ENCODE measurements around the gene SLC48A1.
A peak's percentile ranks its signal among the peaks of the same experiment; 100 is the strongest.

Gene SLC48A1

DNA sequence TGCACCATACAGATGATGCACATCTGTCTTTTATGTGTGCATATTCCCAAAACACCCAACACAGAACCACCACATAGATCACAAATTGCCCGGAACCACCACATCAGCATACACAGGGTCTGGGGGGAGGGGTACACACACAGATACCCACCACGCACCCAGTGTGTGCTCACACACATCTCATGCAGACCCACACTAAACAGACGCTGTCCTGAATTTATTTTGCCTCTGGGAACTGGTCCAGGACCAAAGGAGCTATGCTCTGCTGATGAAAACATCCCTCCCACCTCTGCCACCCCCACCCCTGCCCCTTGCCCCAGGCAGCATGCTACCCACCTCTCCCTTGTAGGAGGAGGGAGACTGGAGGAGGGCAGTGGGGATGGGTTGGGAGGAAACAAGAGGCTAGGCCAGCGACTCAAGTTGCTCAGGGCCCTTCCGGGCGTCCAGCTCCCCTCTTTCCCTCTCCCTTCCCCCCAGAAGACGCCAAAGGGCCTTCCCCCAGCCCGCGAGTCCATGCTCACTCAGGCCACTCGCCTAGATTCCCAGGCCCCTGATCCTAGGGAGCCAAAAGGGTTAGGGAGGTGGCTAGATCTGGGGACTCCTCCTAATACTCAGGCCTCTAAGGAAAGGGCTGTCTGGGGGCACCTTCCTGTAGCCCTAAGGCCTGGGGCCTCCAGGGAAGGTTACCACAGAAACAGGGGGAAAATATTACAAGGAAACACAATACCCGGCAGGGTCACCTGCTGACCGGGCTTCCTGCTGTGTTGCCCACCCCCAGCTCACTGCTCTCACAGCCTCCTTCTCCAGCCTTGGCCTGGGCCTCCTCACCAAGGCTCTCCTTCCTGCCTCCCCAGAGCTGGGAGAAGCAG, 43.6 kb downstream of the SLC48A1 start:
- Histone ChIP-seq H3K4me1 (peaks cover 33% of the 10 kb centered on the region), H3K4me3 (ENCODE audit: low read depth, low read length) (no peak overlapping the region; the same call in 1 of the 2 replicates), H3K27me3 (no peaks in the 10 kb centered on the region), H3K36me3 (no peaks in the 10 kb centered on the region), H3K9me3 (no peaks in the 10 kb centered on the region)
- peak; percentile 44 for DNase-seq
- TF ChIP-seq, protein P1, sequence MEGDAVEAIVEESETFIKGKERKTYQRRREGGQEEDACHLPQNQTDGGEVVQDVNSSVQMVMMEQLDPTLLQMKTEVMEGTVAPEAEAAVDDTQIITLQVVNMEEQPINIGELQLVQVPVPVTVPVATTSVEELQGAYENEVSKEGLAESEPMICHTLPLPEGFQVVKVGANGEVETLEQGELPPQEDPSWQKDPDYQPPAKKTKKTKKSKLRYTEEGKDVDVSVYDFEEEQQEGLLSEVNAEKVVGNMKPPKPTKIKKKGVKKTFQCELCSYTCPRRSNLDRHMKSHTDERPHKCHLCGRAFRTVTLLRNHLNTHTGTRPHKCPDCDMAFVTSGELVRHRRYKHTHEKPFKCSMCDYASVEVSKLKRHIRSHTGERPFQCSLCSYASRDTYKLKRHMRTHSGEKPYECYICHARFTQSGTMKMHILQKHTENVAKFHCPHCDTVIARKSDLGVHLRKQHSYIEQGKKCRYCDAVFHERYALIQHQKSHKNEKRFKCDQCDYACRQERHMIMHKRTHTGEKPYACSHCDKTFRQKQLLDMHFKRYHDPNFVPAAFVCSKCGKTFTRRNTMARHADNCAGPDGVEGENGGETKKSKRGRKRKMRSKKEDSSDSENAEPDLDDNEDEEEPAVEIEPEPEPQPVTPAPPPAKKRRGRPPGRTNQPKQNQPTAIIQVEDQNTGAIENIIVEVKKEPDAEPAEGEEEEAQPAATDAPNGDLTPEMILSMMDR (IDR thresholded peaks at IDR 0.05; ENCODE audit: low read depth, low read length), result no peak

DNA sequence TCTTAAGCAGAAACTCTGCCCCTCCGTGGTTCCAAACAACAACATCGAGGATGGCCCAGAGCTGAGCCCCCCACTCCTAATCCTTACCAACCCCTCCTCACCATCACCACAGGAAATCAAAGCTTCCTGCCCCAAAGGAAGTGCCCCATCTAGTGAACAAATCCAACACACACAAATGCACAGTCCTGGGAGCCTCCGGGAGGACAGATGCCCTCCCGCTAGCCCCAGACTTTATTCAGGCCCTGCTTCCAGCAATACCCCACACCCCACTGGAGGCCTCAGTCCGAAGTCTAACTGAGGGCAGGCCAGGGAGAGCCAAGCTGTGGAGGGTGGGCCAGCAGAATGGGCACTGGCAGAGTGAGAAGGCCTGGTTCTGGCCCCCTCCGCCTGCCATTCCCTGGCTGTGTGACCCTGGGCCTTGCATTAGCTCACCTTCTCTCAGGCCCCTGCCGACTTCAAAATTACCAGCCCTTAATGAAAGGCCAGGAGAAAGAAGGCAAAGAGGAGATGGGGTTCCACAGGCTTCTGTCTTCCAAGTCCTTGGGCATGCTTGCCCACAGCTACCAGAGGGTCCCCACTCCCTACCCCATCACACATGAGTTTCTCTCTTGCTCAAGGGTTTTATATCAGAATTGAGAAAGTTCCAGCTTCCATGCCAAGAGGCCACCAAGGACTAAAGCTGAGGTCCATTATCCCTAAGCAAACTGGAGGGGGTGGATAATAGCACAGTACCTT, 44.4 kb downstream of the SLC48A1 start:
- H3K9me3 ChIP-seq, result no peaks in the 10 kb centered on the region
- no peaks in the 10 kb centered on the region for H3K36me3 ChIP-seq
- no peaks in the 10 kb centered on the region for H3K27me3 ChIP-seq
- DNase-seq, result no peak
- TF ChIP-seq, protein P1 (IDR thresholded peaks at IDR 0.05; ENCODE audit: low read depth, low read length), result peak; percentile 32
- peaks cover 25% of the 10 kb centered on the region for H3K4me1 ChIP-seq
- H3K4me3 ChIP-seq (ENCODE audit: low read depth, low read length), result no peak overlapping the region; the same call in 1 of the 2 replicates

DNA sequence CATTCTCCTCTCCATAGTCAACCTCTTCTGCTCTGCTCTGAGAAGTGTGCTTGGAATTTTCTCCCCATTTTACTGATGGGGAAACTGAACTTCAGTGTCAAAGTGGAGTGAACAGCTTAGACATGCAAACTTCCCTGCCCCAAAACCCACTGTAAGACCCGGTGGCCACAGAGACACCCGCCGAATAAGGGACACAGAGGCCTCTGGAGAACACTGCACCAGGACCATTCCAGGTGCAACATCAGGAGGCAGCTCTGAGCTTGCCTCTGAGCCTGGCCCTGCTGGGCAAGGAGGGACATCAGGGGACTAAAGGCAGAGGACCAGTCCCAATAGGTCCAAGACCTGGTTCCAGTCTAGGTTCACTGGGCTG, 45.0 kb downstream of the SLC48A1 start:
- TF ChIP-seq, protein P1 (IDR thresholded peaks at IDR 0.05; ENCODE audit: low read depth, low read length), result 0 out of 2 replicates have a peak, but pooled peaks have one; percentile 16
- H3K27me3 ChIP-seq, result no peaks in the 10 kb centered on the region
- H3K9me3 ChIP-seq, result no peaks in the 10 kb centered on the region
- DNase-seq, result no peak
- no peaks in the 10 kb centered on the region for H3K36me3 ChIP-seq
- H3K4me1 ChIP-seq, result peaks cover 21% of the 10 kb centered on the region
- H3K4me3 ChIP-seq (ENCODE audit: low read depth, low read length), result no peak overlapping the region; the same call in 1 of the 2 replicates

DNA sequence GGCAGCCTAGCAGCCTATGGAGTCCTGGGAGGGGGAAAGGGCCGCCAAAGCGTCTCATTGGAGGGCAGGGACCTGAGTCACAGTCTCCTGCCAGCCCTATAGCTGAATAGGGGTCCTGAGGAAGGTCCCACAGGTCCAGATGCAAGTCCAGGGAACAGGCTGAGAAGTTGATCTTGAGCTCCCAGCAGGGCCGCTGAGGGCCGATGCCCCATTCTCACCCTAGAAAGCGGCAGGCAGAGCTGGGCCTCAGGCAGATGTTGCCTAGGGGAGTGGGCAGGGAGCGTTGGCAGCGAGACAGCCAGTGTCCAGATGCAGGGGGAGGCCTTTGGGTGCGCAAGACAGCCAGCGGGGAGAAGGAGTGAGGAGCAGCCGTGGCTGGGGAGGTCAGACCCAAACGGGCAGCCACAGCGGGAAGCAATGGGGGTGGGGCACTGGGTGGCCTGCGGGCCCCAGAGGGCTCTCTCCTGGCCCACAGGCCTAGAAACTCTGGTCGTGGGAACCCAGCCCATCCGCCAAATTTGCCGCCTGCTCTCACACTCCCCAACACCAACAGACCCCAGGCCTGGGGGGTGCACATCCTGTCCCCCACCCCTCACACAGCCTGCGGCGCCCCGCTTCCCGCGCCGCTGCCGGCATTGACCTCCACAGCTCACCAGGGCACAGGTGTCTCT, 45.6 kb downstream of the SLC48A1 start:
- H3K27me3 ChIP-seq, result no peaks in the 10 kb centered on the region
- DNase-seq, result peak; percentile 39
- TF ChIP-seq, protein P1 (IDR thresholded peaks at IDR 0.05; ENCODE audit: low read depth, low read length), result no peak
- H3K9me3 ChIP-seq, result no peaks in the 10 kb centered on the region
- H3K4me3 ChIP-seq (ENCODE audit: low read depth, low read length), result peak overlapping the region; percentile 69
- no peaks in the 10 kb centered on the region for H3K36me3 ChIP-seq
- peaks cover 16% of the 10 kb centered on the region for H3K4me1 ChIP-seq

DNA sequence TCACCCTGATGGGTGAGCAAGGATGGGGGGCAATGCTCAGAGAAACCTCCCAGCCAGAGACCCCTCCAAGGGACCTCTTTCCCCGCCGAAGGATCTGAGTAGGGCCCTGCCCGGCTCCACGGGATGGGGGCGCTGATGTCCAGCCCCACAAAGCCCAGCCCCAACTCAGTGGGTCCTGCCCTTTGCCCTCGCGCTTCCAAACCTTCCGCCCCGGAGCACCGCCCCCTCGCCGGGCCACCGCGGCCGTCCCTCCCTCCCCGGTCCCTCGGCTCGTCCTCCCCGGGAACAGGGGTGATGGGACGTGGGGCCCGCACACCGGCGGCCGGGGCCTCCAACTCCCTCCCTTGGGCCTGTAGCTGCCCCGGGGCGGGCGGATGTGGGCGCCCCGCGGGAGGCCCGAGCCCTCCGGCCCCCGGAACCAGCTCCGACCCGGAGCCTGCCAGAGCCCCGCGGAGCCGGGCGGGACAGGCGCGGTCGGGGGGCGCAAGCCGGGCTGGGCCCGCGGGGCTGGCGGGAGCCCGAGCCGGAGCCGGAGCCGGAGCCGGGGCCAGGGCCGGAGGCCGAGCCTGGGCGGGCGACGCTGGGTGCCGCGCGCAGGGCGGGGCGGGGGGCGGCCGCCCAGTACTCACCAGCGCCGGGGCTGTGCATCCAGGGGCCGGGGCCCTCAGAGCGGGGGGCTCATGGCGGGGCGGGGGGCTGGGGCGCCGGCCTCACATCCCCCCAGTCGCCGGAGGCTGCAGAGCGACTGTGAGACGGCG, 46.3 kb downstream of the SLC48A1 start:
- Histone ChIP-seq H3K36me3 (no peaks in the 10 kb centered on the region), H3K4me3 (ENCODE audit: low read depth, low read length) (peak overlapping the region; percentile 69), H3K9me3 (no peaks in the 10 kb centered on the region), H3K27me3 (no peaks in the 10 kb centered on the region), H3K4me1 (peaks cover 15% of the 10 kb centered on the region)
- TF ChIP-seq, protein P1 (IDR thresholded peaks at IDR 0.05; ENCODE audit: low read depth, low read length), result 0 out of 2 replicates have a peak, but pooled peaks have one; percentile 6
- no peak for DNase-seq
